Ascending aorta (tissue), 2 donors: Measurements from ENCODE around the gene HYLS1. TPM values are rescaled to one million over a fixed set of nuclear protein-coding genes. Genes with fewer than 3 reads are reported as not detected.

Source experiments
- DNase-seq, 2 donors: peaks; one replicate each; pipeline ENCODE4 v3.0.0-alpha.2; 2019; ENCODE audit warnings: low spot score in 2 of 2
- H3K27ac ChIP-seq, 2 donors: fragments of 200-600 bp; sonication (generic); one replicate each; pipeline ENCODE4 v1.5.1; 2016 to 2017; ENCODE audit warnings: mild to moderate bottlenecking in 1 of 2
- H3K27me3 ChIP-seq: fragments of 200-600 bp; sonication (generic); one replicate; pipeline ENCODE4 v1.5.1; 2017
- H3K36me3 ChIP-seq, 2 donors: fragments of 200-600 bp; sonication (generic); one replicate each; pipeline ENCODE4 v1.5.1; 2016
- H3K4me1 ChIP-seq, 2 donors: fragments of 200-600 bp; sonication (generic); one replicate each; pipeline ENCODE4 v1.5.1; 2016 to 2017; ENCODE audit warnings: mild to moderate bottlenecking in 1 of 2
- H3K4me3 ChIP-seq, 2 donors: fragments of 200-600 bp; sonication (generic); one replicate each; pipeline ENCODE4 v1.5.1; 2016 to 2017; ENCODE audit warnings: mild to moderate bottlenecking in 1 of 2
- H3K9me3 ChIP-seq, 2 donors: fragments of 200-600 bp; sonication (generic); one replicate each; pipeline ENCODE4 v1.5.1; 2016
- CTCF ChIP-seq, 3 experiments: fragments of 200-600 bp in 2 of 3; fragments of 450-650 bp in 1 of 3; sonication (generic) in 2 of 3; IDR thresholded peaks; one replicate each; pipeline ENCODE4 v1.5.1; 2016 to 2019; ENCODE audit warnings: antibody characterized with exemption in 3 of 3, mild to moderate bottlenecking in 1 of 3, moderate library complexity in 1 of 3
- intact Hi-C: fragments of 100-400 bp; cut with DNase I; formaldehyde crosslinking; loops from one replicate; pipeline ENCODE4 v1.15.1; 2023
- total RNA-seq: library from RNA; depleted of rRNA; stranded (reverse); fragments of >200 nt; gene quantifications from one replicate; pipeline ENCODE4 v1.1.0, GENCODE V29; 2016

The HYLS1 gene
- total RNA-seq, 1 donor from 2014 or later, result 6.5 TPM

- H3K9me3 ChIP-seq, result no peaks in the 10 kb centered on the region
- no peak for TF ChIP-seq CTCF (IDR thresholded peaks at IDR 0.05)
- no peaks in the 10 kb centered on the region for H3K4me1 ChIP-seq
- H3K27ac ChIP-seq, result no peak overlapping the region
- intact Hi-C loops, result no loop called here
- no peaks in the 10 kb centered on the region for H3K27me3 ChIP-seq
- H3K36me3 ChIP-seq, result no peaks in the 10 kb centered on the region
- H3K4me3 ChIP-seq, result no peak overlapping the region
- no peak for DNase-seq
These were observed 51.0 kb downstream of the HYLS1 start for GRCh38 chr11:125938418-125938817.

GRCh38 chr11:125939081-125939521 lies 51.6 kb downstream of the HYLS1 start:
- Histone ChIP-seq H3K27ac (no peak overlapping the region), H3K36me3 (no peaks in the 10 kb centered on the region), H3K27me3 (no peaks in the 10 kb centered on the region), H3K4me3 (no peak overlapping the region), H3K9me3 (no peaks in the 10 kb centered on the region), H3K4me1 (no peaks in the 10 kb centered on the region)
- DNase-seq, result no peak
- intact Hi-C loops, result no loop called here
- no peak for TF ChIP-seq CTCF (IDR thresholded peaks at IDR 0.05)

- H3K36me3 ChIP-seq, result no peaks in the 10 kb centered on the region
- no peak overlapping the region for H3K27ac ChIP-seq
- intact Hi-C loops, result loop anchor here (5.0 kb wide), 1 partner anchor 252 kb away; no protein-coding TSS in a partner anchor
- TF ChIP-seq CTCF (IDR thresholded peaks at IDR 0.05), result no peak
- no peak for DNase-seq
- H3K9me3 ChIP-seq, result no peaks in the 10 kb centered on the region
- no peak overlapping the region for H3K4me3 ChIP-seq
- H3K27me3 ChIP-seq, result no peaks in the 10 kb centered on the region
- no peaks in the 10 kb centered on the region for H3K4me1 ChIP-seq
These were observed 52.7 kb downstream of the HYLS1 start for GRCh38 chr11:125940145-125940544.

GRCh38 chr11:125941267-125941618 lies 53.8 kb downstream of the HYLS1 start:
- DNase-seq, result peak in 1 of 2 donors; percentile 21
- Histone ChIP-seq H3K27me3 (no peaks in the 10 kb centered on the region), H3K27ac (no peak overlapping the region), H3K9me3 (no peaks in the 10 kb centered on the region), H3K4me1 (no peaks in the 10 kb centered on the region), H3K4me3 (no peak overlapping the region), H3K36me3 (no peaks in the 10 kb centered on the region)
- TF ChIP-seq CTCF (IDR thresholded peaks at IDR 0.05), result no peak
- intact Hi-C loops, result loop anchor here (5.0 kb wide), 1 partner anchor 251 kb away; no protein-coding TSS in a partner anchor

GRCh38 chr11:125941619-125942611 lies 54.4 kb downstream of the HYLS1 start:
- no peaks in the 10 kb centered on the region for H3K36me3 ChIP-seq
- DNase-seq, result no peak
- H3K27ac ChIP-seq, result no peak overlapping the region
- no peaks in the 10 kb centered on the region for H3K4me1 ChIP-seq
- intact Hi-C loops, result loop anchor here (5.0 kb wide), 1 partner anchor 250 kb away; no protein-coding TSS in a partner anchor
- no peaks in the 10 kb centered on the region for H3K9me3 ChIP-seq
- H3K27me3 ChIP-seq, result no peaks in the 10 kb centered on the region
- TF ChIP-seq CTCF (IDR thresholded peaks at IDR 0.05), result peak in 2 of 3 experiments; percentile 16 to 48
- H3K4me3 ChIP-seq, result no peak overlapping the region
